GM12864 (cell line): Measurements from ENCODE around the gene FRK.

Source experiments
- DNase-seq: peaks from one replicate; pipeline ENCODE4 v3.0.0-alpha.2; 2011; ENCODE audit warnings: low read depth
- H3K4me3 ChIP-seq: 2 replicates; pipeline ENCODE4 v1.5.1; 2011; ENCODE audit warnings: mild to moderate bottlenecking, low read depth, low read length, control low read depth
- TF ChIP-seq, protein P1 (sequence below): IDR thresholded peaks from 2 replicates; pipeline ENCODE4 v1.5.1; 2011; ENCODE audit warnings: low read depth, mild to moderate bottlenecking, moderate library complexity, low read length, control low read depth, inconsistent platforms; ENCODE audit errors: missing control alignments

Gene FRK

DNA sequence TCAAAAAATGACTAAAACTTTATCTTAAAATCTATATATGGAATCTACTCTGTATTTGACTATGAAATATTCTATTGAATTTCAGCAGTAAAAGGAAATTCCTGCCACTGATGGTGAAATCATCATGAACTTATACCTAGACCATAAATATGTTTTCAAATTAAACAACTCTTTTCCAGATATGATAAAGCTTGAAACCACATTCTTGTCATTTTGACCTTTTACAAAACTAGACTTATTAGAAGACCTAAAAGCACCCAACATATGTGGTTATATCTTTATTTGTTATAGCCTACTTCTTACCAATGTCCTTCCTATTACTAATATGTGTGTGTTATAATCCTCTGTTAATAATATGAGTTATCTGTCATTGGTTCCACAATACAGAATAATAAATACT is 35.3 kb downstream of the FRK start:
- no peak overlapping the region for H3K4me3 ChIP-seq
- TF ChIP-seq, protein P1, sequence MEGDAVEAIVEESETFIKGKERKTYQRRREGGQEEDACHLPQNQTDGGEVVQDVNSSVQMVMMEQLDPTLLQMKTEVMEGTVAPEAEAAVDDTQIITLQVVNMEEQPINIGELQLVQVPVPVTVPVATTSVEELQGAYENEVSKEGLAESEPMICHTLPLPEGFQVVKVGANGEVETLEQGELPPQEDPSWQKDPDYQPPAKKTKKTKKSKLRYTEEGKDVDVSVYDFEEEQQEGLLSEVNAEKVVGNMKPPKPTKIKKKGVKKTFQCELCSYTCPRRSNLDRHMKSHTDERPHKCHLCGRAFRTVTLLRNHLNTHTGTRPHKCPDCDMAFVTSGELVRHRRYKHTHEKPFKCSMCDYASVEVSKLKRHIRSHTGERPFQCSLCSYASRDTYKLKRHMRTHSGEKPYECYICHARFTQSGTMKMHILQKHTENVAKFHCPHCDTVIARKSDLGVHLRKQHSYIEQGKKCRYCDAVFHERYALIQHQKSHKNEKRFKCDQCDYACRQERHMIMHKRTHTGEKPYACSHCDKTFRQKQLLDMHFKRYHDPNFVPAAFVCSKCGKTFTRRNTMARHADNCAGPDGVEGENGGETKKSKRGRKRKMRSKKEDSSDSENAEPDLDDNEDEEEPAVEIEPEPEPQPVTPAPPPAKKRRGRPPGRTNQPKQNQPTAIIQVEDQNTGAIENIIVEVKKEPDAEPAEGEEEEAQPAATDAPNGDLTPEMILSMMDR = no peak
- DNase-seq = no peak

DNA sequence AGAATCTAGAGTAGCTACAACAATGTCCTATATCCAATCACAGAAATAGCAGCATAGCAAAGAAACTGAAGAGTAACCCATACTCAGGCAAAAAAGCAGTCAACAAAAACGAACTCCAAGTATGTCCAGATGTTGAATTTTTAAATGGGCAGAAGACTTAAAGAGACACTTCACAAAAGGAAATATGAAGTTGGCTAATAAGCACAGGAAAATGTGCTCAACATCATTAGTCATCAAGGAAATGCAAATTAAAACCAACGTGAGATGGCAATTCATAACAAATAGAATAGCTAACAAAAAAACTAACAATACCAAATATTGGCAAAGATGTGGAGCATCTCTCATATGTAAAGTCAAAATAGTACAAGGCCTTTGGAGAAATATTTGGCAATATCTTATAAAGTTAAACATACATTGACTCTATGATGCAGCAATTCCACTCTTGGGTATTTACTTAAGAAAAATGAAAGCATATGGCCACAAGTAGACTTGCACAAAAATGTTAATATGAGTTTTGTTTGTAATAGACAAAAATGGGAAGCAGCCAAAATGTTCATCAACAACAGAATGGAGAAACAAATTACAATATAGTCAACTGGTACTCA is 37.7 kb downstream of the FRK start:
- TF ChIP-seq, protein P1 = no peak

DNA sequence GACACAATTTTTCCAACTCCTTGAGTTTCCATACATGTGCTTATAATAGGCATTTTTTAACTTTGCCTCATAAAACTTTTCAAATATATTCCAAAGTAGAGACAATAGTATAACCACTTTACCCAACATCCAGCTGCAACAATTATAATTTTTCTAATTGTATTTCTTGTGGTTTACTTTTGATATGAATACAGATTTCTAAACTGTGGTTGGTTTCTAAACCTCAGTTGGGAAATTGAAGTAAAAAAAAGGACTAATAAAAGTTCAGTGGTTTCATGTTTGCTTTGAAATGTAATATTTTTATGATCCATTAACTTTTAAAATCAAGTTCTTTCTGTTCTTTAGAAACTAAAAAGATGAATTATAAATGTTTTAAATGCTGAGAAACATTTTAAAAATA is 40.0 kb downstream of the FRK start:
- no peak overlapping the region for H3K4me3 ChIP-seq
- DNase-seq = no peak
- TF ChIP-seq, protein P1 = no peak

More for the DNA sequence above, 37.7 kb downstream of the FRK start:
- no peak overlapping the region for H3K4me3 ChIP-seq
- no peak for DNase-seq

DNA sequence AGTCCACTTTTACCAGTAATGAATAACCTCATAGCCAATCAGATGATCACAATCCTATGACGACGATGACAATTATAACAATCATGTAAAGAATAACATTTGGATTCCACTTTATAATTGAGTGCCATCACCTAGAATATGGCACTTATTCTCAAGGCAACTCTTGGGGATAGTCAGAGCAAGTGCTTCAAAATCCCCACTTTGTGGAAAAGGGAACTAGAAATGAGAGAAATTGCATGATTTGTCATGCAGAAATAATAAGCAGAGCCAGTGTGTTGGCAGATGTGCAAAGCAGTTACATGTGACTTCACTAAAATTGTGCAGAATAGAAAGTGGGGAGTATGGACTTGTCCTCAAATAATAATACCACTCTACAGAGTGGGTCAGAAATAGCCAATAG is 41.3 kb downstream of the FRK start:
- no peak overlapping the region for H3K4me3 ChIP-seq
- DNase-seq = peak; percentile 63
- TF ChIP-seq, protein P1 = no peak

DNA sequence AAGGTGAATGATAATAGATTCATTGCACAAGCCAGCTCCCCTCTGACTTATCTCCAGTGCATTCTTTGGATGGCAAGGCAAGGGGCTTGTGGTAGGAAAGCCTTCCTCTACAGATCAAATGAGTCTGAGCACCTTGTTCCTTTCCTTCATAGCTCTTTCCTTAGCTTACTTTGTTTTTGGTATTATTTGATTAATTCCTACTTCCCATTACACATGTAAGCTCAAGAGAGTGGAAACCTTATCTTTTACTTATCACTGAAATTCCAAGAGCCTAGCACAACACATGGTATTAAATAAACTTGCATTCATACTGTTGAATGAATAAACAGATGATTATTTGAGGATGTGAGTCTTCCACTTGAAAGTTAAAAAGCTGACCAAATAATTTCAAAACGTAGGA is 41.7 kb downstream of the FRK start:
- no peak overlapping the region for H3K4me3 ChIP-seq
- DNase-seq = no peak
- TF ChIP-seq, protein P1 = no peak

DNA sequence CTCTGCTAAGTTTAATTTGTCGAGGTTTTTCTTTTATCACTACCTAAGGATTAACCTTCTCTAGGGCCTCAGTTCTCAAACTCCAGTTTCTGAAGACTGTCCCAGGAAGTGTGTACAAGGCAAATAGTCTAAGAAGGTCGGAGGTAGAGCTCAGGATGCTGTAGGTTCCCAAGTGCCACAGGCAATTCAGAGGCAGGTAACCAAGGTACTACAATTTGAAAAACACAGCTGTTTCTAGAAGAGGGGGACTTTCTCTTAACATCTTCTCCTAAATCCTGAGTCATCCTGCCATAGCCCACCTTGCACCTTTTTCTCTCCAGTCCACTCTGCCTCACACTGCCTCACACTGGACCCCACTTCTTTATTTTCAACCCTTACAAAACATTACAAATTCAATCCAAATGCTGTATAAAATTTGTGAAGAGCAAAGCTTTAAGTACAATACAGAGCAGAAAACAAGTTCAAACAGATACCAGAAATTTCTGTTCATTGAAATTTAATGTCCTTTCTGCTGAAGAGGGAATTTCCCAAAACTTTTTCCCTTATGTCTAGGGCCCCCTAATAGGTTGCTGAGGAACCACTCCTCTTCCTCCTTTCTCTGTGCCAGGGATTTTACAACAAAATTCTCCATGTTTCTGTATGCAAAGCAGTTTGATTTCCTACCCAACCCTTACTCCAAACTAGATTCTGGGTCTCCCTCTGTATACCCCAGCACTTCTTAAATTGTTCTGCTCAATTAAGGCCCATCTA is 43.0 kb downstream of the FRK start:
- DNase-seq = no peak
- no peak overlapping the region; the same call in 1 of the 2 replicates for H3K4me3 ChIP-seq
- TF ChIP-seq, protein P1 = no peak
